ENCODE results near the gene SERPINB7. TPM values are rescaled to one million over a fixed set of nuclear protein-coding genes. Genes with fewer than 3 reads are reported as not detected.
"Not testable (repeated sequence)": the region's sequence is repeated elsewhere in the genome, so short reads cannot be mapped to it uniquely, and the experiment has no call there.

SERPINB7 gene, protein sequence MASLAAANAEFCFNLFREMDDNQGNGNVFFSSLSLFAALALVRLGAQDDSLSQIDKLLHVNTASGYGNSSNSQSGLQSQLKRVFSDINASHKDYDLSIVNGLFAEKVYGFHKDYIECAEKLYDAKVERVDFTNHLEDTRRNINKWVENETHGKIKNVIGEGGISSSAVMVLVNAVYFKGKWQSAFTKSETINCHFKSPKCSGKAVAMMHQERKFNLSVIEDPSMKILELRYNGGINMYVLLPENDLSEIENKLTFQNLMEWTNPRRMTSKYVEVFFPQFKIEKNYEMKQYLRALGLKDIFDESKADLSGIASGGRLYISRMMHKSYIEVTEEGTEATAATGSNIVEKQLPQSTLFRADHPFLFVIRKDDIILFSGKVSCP
- not detected for total RNA-seq

DNA sequence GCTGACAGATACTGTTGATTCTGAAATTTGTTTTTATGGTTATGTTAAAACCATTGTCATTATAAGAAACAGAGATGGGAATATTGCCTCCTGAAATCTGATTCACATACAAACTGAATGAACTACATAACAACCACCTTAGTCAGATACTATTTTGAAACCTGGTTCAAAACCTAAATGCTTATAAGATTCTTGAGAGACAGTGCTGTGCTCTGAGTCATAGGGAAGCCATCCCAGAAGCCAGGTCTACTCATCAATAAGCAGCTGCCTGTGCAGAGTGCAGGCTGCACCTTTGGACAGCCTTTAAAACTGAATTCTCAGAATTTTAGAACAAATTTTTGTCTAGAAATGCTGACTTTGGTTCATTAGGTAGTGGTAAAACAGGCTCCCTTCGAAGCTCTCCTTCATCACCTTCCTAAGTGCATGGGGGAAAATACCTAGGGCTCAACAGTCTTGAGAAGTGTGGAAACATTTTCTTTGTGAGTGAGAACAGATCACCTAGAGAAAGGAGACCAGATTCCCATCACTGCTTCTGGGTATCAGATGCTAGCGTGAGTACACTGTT is at the start of gene SERPINB7:
SERPINB7 (plus strand) TSS at position 253 of the 565 bp plus-strand sequence. CDS start 6,955 bp downstream, outside the sequence.
- peaks cover 4% of the 10 kb centered on the region for H3K27me3 ChIP-seq (ENCODE audit: insufficient read depth, low read length)
- no peaks in the 10 kb centered on the region for H3K9me3 ChIP-seq (ENCODE audit: low read depth, low read length)
- no peak within 1 kb of the TSS for H3K4me3 ChIP-seq (ENCODE audit: low read length)
- no peaks in the 10 kb centered on the region for H3K4me1 ChIP-seq (ENCODE audit: insufficient read depth, low read length)

DNA sequence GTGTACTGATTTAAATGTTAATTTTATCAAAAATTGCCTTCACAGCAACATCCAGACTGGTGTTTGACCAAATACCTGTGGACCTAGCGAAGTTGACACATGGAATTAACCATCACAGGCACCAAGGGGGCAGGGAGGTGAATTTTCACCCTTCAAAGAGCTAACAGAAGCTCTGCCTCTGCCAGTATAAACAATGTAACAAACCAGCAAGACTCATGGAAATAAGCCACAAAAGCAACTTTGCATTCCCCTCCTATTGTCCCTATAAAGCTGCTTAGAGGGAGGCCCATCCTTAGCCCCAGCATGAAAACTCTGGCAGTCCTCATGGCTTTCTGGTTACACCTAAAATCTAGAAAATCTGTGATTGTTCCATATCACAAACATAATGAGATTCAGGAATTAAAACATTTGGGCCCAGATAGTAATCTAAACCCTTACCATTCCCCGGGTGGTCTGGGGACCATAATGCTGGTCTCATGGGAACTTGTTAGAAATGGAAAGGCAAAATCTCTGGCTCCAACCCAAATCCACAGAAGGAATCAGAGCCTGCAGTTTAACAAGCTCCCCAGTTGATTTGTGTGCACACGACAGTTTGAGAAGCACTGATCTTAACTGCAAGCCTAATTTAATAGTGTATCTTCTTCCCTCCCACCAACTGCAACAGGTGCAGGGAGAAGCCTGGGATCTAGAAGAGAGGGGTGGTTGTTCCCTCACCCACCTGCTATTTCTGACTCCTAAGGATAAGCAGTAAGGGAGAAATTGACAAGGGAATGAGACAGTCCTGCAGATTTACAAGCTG is 49.3 kb upstream of the SERPINB7 start:
- H3K27me3 ChIP-seq (ENCODE audit: insufficient read depth, low read length): peaks cover 2% of the 10 kb centered on the region
- H3K9me3 ChIP-seq (ENCODE audit: low read depth, low read length): no peaks in the 10 kb centered on the region
- H3K4me1 ChIP-seq (ENCODE audit: insufficient read depth, low read length): no peaks in the 10 kb centered on the region
- H3K4me3 ChIP-seq (ENCODE audit: low read length): no peak overlapping the region

GRCh38 chr18:63730773-63731172 is 44.4 kb upstream of the SERPINB7 start:
- H3K4me3 ChIP-seq (ENCODE audit: low read length): no peak overlapping the region
- no peaks in the 10 kb centered on the region for H3K4me1 ChIP-seq (ENCODE audit: insufficient read depth, low read length)
- peaks cover 2% of the 10 kb centered on the region for H3K27me3 ChIP-seq (ENCODE audit: insufficient read depth, low read length)
- no peaks in the 10 kb centered on the region for H3K9me3 ChIP-seq (ENCODE audit: low read depth, low read length)

DNA sequence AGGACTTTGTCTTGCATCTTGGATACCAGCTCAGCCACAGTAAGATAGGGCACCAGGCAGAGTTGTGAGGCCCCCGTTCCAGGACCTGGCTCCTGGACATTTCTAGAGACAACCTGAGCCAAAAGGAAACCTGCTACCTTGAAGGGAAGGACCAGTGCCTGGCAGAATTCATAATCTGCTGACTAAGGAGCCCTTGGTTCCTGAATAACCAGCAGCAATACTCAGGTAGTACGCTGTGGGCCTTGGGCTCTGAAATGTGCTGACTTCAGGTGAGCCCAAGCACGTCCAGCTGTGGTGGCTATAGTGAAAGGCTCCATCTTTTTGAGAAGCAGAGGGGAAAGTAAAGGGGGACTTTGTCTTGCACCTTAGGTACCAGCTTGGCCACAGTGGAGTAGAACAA is 44.0 kb upstream of the SERPINB7 start:
- H3K4me1 ChIP-seq (ENCODE audit: insufficient read depth, low read length): no peaks in the 10 kb centered on the region
- H3K9me3 ChIP-seq (ENCODE audit: low read depth, low read length): no peaks in the 10 kb centered on the region
- peaks cover 2% of the 10 kb centered on the region for H3K27me3 ChIP-seq (ENCODE audit: insufficient read depth, low read length)
- no peak overlapping the region for H3K4me3 ChIP-seq (ENCODE audit: low read length)

- H3K9me3 ChIP-seq (ENCODE audit: low read depth, low read length): no peaks in the 10 kb centered on the region
- no peaks in the 10 kb centered on the region for H3K27me3 ChIP-seq (ENCODE audit: insufficient read depth, low read length)
- no peak overlapping the region for H3K4me3 ChIP-seq (ENCODE audit: low read length)
- H3K4me1 ChIP-seq (ENCODE audit: insufficient read depth, low read length): no peaks in the 10 kb centered on the region
These were observed 38.3 kb upstream of the SERPINB7 start for GRCh38 chr18:63736876-63737275.

- H3K4me1 ChIP-seq (ENCODE audit: insufficient read depth, low read length): no peaks in the 10 kb centered on the region
- no peaks in the 10 kb centered on the region for H3K9me3 ChIP-seq (ENCODE audit: low read depth, low read length)
- no peaks in the 10 kb centered on the region for H3K27me3 ChIP-seq (ENCODE audit: insufficient read depth, low read length)
These were observed 33.4 kb upstream of the SERPINB7 start for GRCh38 chr18:63741769-63742168.

DNA sequence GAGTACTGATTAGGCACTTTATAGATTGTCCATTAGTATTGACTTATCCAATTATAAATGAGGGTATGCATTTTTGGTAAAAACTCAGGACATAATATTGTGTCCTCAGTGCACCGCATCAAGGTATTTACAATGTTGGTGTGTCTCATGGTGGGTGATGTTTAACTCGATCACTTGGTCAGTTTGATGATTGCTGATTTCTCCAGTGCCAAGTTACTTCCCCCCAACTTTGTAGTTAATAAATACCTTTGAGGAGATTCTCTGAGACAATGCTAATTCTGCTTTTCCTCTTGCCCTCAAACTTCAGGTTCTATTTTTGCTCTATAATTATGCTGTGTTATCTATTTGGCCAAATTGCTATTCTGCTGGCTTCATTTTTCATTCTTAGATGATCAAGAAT is 28.2 kb upstream of the SERPINB7 start:
- Histone ChIP-seq H3K9me3 (ENCODE audit: low read depth, low read length) (no peaks in the 10 kb centered on the region), H3K27me3 (ENCODE audit: insufficient read depth, low read length) (peaks cover 3% of the 10 kb centered on the region), H3K4me1 (ENCODE audit: insufficient read depth, low read length) (no peaks in the 10 kb centered on the region), H3K4me3 (ENCODE audit: low read length) (no peak overlapping the region)

More at GRCh38 chr18:63741769-63742168, 33.4 kb upstream of the SERPINB7 start:
- H3K4me3 ChIP-seq (ENCODE audit: low read length): no peak overlapping the region

DNA sequence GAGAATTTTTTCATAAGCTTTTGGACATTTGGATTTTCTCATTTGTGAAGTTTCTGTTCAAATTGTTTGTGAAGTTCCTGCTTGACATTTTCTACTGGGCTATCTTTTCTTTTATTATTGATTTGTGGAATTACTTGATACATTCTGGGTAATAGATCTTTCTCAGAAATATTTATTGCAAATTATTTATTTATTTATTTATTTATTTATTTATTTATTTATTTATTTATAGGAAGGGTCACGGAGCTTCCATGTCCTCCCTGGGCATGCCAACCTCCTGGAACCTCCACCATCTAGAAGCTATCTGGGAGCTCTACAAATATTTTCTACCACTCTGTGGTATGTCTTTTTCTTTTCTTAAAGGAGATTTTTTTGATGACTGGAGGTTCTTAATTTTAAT is 25.7 kb upstream of the SERPINB7 start:
- H3K9me3 ChIP-seq (ENCODE audit: low read depth, low read length): no peaks in the 10 kb centered on the region
- H3K27me3 ChIP-seq (ENCODE audit: insufficient read depth, low read length): peaks cover 3% of the 10 kb centered on the region
- H3K4me1 ChIP-seq (ENCODE audit: insufficient read depth, low read length): no peaks in the 10 kb centered on the region
- no peak overlapping the region for H3K4me3 ChIP-seq (ENCODE audit: low read length)

DNA sequence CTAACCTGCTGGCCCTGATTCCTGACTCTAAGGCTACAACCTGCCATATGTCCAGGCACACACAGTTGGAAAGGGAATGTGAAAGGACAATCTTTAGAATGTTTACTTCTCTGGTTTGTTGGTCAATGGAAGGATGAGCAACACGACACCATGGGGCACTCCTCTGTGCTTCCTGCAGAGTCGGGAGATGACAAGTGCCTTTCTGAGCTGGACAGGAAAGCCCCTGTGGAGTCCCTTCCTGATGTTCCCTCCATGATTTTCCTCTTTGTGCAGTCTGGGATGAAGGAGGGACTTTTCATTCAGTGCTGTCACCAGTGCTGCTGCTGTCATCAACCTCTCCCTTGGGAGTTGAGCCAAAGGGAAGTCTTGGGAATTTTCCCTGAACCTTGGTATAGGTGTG is 22.6 kb upstream of the SERPINB7 start:
- Histone ChIP-seq H3K9me3 (ENCODE audit: low read depth, low read length) (no peaks in the 10 kb centered on the region), H3K27me3 (ENCODE audit: insufficient read depth, low read length) (peaks cover 3% of the 10 kb centered on the region), H3K4me3 (ENCODE audit: low read length) (no peak overlapping the region), H3K4me1 (ENCODE audit: insufficient read depth, low read length) (no peaks in the 10 kb centered on the region)

- Histone ChIP-seq H3K4me1 (ENCODE audit: insufficient read depth, low read length) (no peaks in the 10 kb centered on the region), H3K4me3 (ENCODE audit: low read length) (no peak overlapping the region)
These were observed 21.5 kb upstream of the SERPINB7 start for GRCh38 chr18:63753676-63754075.

GRCh38 chr18:63757541-63757940 is 17.7 kb upstream of the SERPINB7 start:
- H3K4me1 ChIP-seq (ENCODE audit: insufficient read depth, low read length): no peaks in the 10 kb centered on the region
- H3K27me3 ChIP-seq (ENCODE audit: insufficient read depth, low read length): no peaks in the 10 kb centered on the region
- H3K9me3 ChIP-seq (ENCODE audit: low read depth, low read length): no peaks in the 10 kb centered on the region
- no peak overlapping the region for H3K4me3 ChIP-seq (ENCODE audit: low read length)

More at GRCh38 chr18:63753676-63754075, 21.5 kb upstream of the SERPINB7 start:
- no peaks in the 10 kb centered on the region for H3K9me3 ChIP-seq (ENCODE audit: low read depth, low read length)
- H3K27me3 ChIP-seq (ENCODE audit: insufficient read depth, low read length): peaks cover 3% of the 10 kb centered on the region

DNA sequence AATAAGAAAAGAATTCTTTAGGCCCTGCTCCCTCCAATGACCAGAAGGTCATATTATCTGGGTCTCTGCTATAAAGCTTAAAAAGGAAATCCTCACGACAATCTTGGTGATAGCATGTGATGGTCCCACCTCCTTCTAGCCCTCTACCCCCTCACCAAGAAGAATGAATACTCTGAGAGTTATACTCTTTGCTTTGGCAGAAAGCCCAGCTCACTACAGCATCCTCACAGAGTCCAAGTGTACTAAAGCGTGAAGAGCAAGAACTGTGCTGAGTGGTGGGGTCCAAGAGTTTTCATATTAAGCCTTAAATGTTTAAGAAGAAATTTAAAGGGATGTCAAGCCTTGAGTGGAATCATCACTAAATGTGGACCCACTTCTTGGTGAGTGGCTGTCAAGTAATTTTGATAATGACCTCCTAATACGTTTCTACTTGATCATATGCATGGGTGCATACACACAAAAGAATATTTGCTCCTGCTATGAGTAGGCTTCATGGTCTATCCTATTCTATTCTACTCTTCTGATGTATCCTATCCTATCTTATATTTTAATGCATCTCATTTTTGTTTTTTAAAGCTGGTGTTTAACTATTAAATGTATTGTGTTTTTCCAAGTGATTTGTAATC is 16.5 kb upstream of the SERPINB7 start:
- Histone ChIP-seq H3K27me3 (ENCODE audit: insufficient read depth, low read length) (no peaks in the 10 kb centered on the region), H3K4me1 (ENCODE audit: insufficient read depth, low read length) (no peaks in the 10 kb centered on the region), H3K4me3 (ENCODE audit: low read length) (no peak overlapping the region), H3K9me3 (ENCODE audit: low read depth, low read length) (no peaks in the 10 kb centered on the region)

DNA sequence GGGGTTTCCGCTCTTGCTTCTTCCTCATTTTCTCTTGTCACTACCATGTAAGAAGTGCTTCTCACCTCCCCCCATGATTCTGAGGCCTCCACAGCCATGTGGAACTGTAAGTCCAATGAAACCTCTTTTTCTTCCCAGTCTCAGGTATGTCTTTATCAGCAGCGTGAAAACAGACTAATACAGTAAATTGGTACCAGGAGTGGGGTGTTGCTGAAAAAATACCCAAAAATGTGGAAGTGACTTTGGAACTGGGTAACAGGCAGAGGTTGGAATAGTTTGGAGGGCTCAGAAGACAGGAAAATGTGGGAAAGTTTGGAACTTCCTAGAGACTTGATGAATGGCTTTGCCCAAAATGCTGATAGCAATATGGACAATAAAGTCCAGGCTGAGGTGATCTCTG is 15.4 kb upstream of the SERPINB7 start:
- not testable (repeated sequence) for H3K4me1 ChIP-seq (ENCODE audit: insufficient read depth, low read length); H3K27me3 ChIP-seq (ENCODE audit: insufficient read depth, low read length); H3K4me3 ChIP-seq (ENCODE audit: low read length); H3K9me3 ChIP-seq (ENCODE audit: low read depth, low read length)

GRCh38 chr18:63762518-63762917 is 12.7 kb upstream of the SERPINB7 start:
- H3K4me3 ChIP-seq (ENCODE audit: low read length): no peak overlapping the region
- H3K9me3 ChIP-seq (ENCODE audit: low read depth, low read length): no peaks in the 10 kb centered on the region
- H3K4me1 ChIP-seq (ENCODE audit: insufficient read depth, low read length): no peaks in the 10 kb centered on the region
- no peaks in the 10 kb centered on the region for H3K27me3 ChIP-seq (ENCODE audit: insufficient read depth, low read length)
